Activated naive CD8-positive, alpha-beta T cell treated with anti-CD3 and anti-CD28 coated beads, Interleukin-2, amount 50 U/mL, for 24 hours (primary cell): ENCODE results near the gene OSBPL6.

Experiments used
- ATAC-seq: fragments of 150-1000 bp; cut with Tn5 transposase; one replicate; pipeline ENCODE4 v1.10.0; 2021
- DNase-seq: peaks from one replicate; pipeline ENCODE4 v3.0.0; 2021
- H3K27ac Mint-ChIP-seq: one replicate; pipeline ENCODE4 v1.8.0; 2021; ENCODE audit warnings: mild to moderate bottlenecking, mixed read lengths
- H3K27me3 Mint-ChIP-seq: one replicate; pipeline ENCODE4 v1.8.0; 2021; ENCODE audit warnings: mixed read lengths
- H3K36me3 Mint-ChIP-seq: one replicate; pipeline ENCODE4 v1.8.0; 2021; ENCODE audit warnings: low read depth, mixed read lengths
- H3K4me1 Mint-ChIP-seq: one replicate; pipeline ENCODE4 v1.8.0; 2021; ENCODE audit warnings: mixed read lengths
- H3K4me3 Mint-ChIP-seq: one replicate; pipeline ENCODE4 v1.8.0; 2021; ENCODE audit warnings: mild to moderate bottlenecking, moderate library complexity, mixed read lengths
- H3K9me3 Mint-ChIP-seq: one replicate; pipeline ENCODE4 v1.8.0; 2021; ENCODE audit warnings: mixed read lengths

The OSBPL6 gene

DNA sequence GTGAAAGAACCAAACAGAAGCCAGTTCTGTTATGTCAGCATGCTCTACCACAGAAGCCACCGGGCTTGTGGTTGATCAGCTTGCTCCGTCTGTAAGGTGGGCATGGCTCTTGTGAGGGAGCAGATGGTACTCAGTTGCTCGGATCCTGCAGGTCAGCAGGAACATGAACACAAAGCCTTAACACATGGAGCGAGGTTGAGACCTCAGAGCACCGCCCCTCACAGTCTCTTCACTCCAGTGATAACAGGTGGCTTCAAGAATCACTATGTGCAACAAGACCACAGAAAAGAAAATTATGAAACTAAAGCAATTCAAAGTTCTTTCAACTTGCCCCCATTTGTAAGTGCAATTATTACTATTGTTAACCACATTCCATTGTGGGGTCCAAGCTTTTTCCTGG is 72.1 kb downstream of the OSBPL6 start:
- Mint-ChIP-seq H3K9me3 (no peaks in the 10 kb centered on the region), H3K4me1 (no peaks in the 10 kb centered on the region), H3K27ac (no peak overlapping the region), H3K36me3 (no peaks in the 10 kb centered on the region), H3K4me3 (no peak overlapping the region), H3K27me3 (no peaks in the 10 kb centered on the region)
- ATAC-seq (no peak), DNase-seq (no peak)

DNA sequence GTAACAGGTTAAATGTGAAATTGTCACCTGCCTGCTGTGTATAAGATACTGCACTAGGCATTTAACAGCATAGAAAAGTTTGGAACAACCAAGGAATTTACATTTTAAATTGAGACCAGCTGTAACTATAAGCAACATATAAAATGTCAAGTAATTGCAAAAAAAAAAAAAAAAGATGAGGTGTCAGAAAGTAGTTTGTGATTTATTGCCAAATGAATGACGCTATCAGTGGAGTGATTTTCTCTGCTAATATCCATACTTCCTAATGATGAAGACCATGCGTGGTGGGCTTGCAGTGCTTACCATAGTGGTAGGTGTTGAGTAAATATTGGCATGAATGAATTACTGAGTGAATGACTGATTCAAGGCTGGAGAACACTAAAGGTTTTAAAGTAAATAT is 73.3 kb downstream of the OSBPL6 start:
- Mint-ChIP-seq H3K27ac (no peak overlapping the region), H3K4me3 (no peak overlapping the region), H3K36me3 (no peaks in the 10 kb centered on the region), H3K9me3 (no peaks in the 10 kb centered on the region), H3K4me1 (no peaks in the 10 kb centered on the region), H3K27me3 (no peaks in the 10 kb centered on the region)
- ATAC-seq (no peak), DNase-seq (no peak)

DNA sequence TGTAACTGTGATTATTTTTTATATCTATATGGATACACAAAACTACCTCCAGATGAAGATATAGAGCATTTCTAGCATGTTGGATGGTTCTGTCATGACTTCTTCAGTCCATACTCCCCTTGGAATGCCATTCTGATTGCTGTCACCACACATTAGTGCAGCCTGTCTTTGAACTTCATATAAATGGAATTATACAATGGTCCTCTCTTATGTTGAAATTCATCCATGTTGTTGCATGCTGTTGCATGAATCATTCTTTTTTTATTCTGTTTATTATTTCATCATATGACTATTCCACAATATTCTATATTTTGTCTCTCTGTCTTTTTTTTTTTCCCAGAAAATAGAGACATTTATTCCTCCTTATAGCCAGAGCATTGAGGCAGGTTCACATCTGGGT is 74.1 kb downstream of the OSBPL6 start:
- ATAC-seq: no peak
- no peak for DNase-seq
- H3K4me3 Mint-ChIP-seq: no peak overlapping the region

DNA sequence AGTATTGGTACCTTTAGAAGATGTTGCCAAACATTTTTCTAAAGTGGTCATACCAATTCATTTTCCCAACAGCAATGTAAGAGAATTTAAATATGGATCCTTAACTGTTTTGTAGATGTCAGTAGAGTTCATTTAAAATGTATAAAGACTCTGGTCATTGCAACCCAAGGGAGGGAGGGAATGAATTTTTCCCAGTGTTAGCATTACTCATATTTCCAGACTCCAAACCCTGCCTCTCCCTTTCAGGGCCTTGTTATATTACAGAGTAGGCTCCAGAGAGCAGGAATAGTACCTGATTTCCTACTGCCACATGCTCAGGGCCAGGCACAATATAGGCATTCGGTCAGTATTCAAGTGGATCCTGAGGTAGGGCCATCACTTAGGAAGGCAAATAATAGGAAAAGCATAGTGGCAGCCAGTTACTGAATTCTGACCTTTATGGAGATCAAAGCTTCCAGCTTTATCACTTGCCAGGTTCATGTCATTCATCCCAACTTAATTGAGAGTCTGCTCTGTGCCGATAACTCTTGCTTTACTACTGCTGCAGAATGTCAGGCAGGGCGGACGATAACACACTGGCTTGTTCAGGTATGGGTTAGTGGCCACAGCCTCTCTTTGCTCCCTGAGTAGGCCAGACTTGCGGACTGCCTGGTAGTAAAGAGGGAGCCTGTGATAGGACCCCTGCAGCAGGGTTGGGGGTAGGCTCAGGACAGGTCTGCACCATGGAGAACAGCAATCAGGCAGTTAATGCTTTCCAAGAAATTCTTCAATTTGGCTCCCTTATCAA is 75.3 kb downstream of the OSBPL6 start:
- ATAC-seq (no peak), DNase-seq (no peak)
- H3K27ac Mint-ChIP-seq: no peak overlapping the region
- H3K9me3 Mint-ChIP-seq: no peaks in the 10 kb centered on the region
- no peak overlapping the region for H3K4me3 Mint-ChIP-seq
- no peaks in the 10 kb centered on the region for H3K27me3 Mint-ChIP-seq
- no peaks in the 10 kb centered on the region for H3K36me3 Mint-ChIP-seq
- no peaks in the 10 kb centered on the region for H3K4me1 Mint-ChIP-seq

More for the DNA sequence above, 74.1 kb downstream of the OSBPL6 start:
- H3K36me3 Mint-ChIP-seq: no peaks in the 10 kb centered on the region
- no peaks in the 10 kb centered on the region for H3K27me3 Mint-ChIP-seq
- no peak overlapping the region for H3K27ac Mint-ChIP-seq
- H3K4me1 Mint-ChIP-seq: no peaks in the 10 kb centered on the region
- no peaks in the 10 kb centered on the region for H3K9me3 Mint-ChIP-seq

DNA sequence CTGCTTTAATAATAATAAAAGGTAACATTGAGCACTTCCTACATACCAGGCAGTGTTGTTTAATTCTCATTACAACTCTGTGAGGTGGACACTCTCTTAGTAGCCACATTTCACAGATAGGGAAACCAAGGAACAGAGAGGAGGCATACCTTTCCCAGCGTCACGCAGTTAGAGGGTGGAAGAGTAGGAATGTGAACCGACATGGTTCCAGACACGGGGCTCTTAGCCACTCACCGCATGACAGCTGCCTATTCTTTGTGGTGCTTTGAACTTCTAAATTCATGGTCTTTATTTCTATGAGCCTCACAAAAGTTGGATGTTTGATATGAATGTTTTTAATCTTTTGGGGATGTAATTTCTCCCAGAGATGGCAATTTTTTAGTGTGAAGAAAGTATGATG is 76.0 kb downstream of the OSBPL6 start:
- no peak for DNase-seq
- ATAC-seq: no peak

DNA sequence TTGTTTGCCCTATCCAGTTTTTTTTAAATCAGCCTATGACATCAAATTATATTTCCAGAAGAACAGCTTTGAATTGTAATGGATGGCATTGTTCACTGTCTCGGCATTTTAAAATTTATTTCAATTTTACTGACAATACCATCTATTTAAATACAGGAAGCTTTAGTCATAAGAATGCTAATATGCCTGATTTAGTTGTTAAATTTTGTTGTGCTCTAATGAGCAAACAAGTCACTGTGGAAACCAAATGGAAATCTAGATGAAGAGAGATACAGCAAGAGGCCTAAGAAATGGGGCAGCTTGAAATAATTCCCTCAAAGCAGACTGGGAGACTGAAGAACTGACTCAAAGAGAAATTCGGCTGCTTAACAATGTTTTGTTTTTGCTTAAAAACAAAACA is 76.8 kb downstream of the OSBPL6 start:
- H3K27me3 Mint-ChIP-seq: peaks cover 3% of the 10 kb centered on the region

More for the DNA sequence above, 76.0 kb downstream of the OSBPL6 start:
- H3K36me3 Mint-ChIP-seq: no peaks in the 10 kb centered on the region
- no peak overlapping the region for H3K4me3 Mint-ChIP-seq
- peaks cover 3% of the 10 kb centered on the region for H3K27me3 Mint-ChIP-seq
- no peaks in the 10 kb centered on the region for H3K4me1 Mint-ChIP-seq
- H3K27ac Mint-ChIP-seq: no peak overlapping the region
- H3K9me3 Mint-ChIP-seq: no peaks in the 10 kb centered on the region

DNA sequence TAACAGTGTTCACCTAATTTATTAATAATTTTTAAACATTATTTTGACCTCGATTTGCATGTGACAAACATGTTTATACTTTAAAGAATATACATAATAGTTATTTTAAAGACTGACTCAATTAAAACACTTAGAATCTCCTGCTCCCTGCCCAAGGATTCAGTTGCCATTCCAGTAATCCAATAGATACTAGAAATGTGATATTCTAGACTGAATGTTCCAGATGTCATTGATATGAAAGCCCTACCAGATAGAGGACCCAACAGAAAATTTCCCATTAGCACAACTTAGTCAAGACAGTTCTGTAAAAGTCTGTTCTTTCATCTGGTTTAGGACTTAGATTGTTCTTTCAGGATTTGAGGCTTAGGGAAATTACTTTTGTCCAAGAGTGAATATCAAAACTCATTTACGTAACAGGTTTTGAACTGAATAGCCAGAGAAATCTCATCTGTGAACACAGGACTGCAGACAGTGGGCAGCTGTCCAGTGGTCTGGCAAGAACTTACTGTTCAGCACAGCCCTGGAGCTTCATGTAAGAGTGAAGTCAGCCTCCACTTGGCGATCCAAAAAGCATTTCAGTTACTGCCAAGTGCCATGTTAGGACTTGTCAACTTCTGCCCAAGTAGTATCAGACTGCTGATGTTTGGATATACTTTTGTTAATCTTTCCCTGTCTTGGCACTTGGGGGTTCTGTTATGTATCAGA is 77.5 kb downstream of the OSBPL6 start:
- H3K27ac Mint-ChIP-seq: no peak overlapping the region
- H3K9me3 Mint-ChIP-seq: no peaks in the 10 kb centered on the region
- DNase-seq (no peak), ATAC-seq (no peak)
- H3K4me1 Mint-ChIP-seq: no peaks in the 10 kb centered on the region
- H3K4me3 Mint-ChIP-seq: no peak overlapping the region
- H3K36me3 Mint-ChIP-seq: no peaks in the 10 kb centered on the region
- H3K27me3 Mint-ChIP-seq: peaks cover 3% of the 10 kb centered on the region

More for the DNA sequence above, 76.8 kb downstream of the OSBPL6 start:
- Mint-ChIP-seq H3K36me3 (no peaks in the 10 kb centered on the region), H3K9me3 (no peaks in the 10 kb centered on the region), H3K4me3 (no peak overlapping the region), H3K4me1 (no peaks in the 10 kb centered on the region), H3K27ac (no peak overlapping the region)
- no peak for ATAC-seq
- no peak for DNase-seq

DNA sequence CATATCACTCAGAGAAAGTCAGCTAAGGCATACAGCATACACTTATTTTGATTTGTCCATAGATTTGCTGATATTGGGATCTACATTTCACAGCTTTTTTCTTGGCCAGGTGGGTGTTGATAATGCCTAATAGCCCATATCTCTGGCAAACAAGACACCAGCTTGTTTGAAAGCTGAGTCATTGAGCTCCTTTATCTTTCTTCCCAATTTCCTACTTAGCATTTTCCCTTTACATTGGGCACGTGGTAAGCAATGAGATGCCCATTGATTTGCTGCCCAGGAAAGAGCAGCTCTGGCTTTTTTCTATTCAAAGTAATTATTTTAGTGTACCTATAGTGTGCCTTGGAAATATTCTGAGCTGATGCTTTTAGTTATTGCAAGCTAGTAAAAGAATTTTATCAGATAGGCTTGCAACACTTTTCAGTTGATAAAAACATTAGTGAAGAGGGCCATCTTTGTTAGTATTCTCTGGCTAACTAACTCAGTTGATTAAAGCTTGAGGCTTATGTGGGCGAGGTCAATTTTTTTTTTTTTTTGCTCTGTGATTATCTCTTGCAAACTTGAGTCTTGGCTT is 79.6 kb downstream of the OSBPL6 start:
- Mint-ChIP-seq H3K9me3 (no peaks in the 10 kb centered on the region), H3K36me3 (no peaks in the 10 kb centered on the region), H3K27ac (no peak overlapping the region), H3K27me3 (peaks cover 9% of the 10 kb centered on the region), H3K4me3 (no peak overlapping the region), H3K4me1 (no peaks in the 10 kb centered on the region)
- DNase-seq (no peak), ATAC-seq (no peak)

DNA sequence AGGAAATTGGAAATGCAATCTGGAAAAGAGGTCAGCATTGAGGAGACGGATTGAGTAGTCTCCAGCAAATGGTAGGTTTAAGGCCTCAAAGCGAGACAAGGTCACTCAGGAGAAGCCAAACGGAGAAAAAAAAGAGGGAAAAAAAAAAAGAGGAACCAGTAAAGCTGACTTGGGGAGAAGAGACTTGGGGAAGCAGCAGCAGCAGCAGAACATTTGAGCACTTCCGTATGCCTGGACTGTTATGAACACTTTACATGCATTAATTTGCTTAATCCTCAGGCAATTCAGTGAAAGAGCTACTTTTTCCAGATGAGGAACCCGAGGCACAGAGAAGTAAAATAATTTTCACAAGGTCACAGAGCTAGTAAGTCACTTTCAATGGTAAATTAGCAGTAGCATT is 81.3 kb downstream of the OSBPL6 start:
- ATAC-seq: no peak
- Mint-ChIP-seq H3K27me3 (peaks cover 12% of the 10 kb centered on the region), H3K36me3 (no peaks in the 10 kb centered on the region), H3K4me3 (no peak overlapping the region), H3K4me1 (no peaks in the 10 kb centered on the region), H3K27ac (no peak overlapping the region), H3K9me3 (no peaks in the 10 kb centered on the region)
- no peak for DNase-seq

DNA sequence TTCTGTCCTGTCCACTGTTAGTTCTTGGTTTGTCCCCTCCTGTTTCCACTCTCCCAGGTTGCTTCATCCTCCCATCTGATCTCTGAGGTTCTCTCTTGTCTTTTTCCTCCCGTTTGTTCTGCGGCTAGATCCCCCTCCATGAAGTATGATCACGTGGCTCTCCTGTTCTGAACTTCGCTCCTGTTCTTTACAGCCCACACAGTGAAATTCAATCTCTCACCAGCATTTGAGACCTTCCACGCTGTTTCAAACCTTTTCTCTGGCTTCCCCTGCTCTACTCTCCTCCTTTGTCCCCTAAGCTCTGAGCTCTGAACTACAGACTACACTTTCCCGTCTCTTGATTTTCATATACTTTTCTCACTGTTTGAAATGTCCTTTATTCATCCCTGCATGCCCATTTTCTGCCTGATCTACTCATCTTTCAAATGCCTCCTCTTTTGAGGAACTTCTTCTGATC is 83.5 kb downstream of the OSBPL6 start:
- H3K27ac Mint-ChIP-seq: no peak overlapping the region
- H3K27me3 Mint-ChIP-seq: peaks cover 12% of the 10 kb centered on the region
- ATAC-seq (no peak), DNase-seq (no peak)
- no peaks in the 10 kb centered on the region for H3K36me3 Mint-ChIP-seq
- no peak overlapping the region for H3K4me3 Mint-ChIP-seq
- H3K9me3 Mint-ChIP-seq: no peaks in the 10 kb centered on the region
- H3K4me1 Mint-ChIP-seq: no peaks in the 10 kb centered on the region

DNA sequence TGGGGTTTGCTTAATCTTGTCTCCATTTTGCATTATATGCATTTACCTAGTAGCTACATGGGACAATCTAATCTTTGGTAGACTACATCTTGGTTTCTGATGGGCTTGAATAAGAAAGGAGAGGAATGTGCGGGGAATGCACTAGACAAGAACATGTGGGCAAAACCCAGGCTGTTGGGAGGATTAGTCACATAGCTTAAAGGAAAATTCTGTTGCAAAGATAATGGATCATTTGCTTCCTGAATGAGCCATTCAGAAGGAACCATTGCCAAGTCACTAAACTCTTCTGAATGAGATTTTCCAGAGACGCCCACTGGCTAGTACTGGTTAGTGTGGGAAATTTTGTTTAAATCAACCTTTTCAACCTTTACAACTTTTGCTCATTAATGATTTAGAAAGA is 84.8 kb downstream of the OSBPL6 start:
- Mint-ChIP-seq H3K4me1 (no peaks in the 10 kb centered on the region), H3K4me3 (no peak overlapping the region), H3K9me3 (no peaks in the 10 kb centered on the region), H3K27me3 (peaks cover 12% of the 10 kb centered on the region), H3K27ac (no peak overlapping the region), H3K36me3 (no peaks in the 10 kb centered on the region)
- DNase-seq (no peak), ATAC-seq (no peak)

DNA sequence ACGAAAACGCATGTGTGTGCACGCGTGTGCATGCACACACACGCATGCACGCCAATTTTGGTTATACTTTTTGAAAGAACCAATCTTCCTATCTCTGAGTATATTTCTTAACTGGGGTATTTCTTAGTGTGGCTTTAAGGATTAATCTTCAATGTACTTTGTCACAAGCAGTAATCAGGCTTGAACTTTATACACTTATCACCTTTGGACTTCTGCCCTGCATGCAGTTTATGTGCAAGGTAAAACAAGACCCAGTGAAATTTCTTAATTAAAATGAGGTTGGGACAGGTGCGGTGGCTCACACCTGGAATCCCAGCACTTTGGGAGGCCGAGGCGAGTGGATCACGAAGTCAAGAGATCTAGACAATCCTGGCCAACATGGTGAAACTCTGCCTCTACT is 85.3 kb downstream of the OSBPL6 start:
- no peak for DNase-seq
- ATAC-seq: no peak
- Mint-ChIP-seq H3K4me3 (no peak overlapping the region), H3K9me3 (no peaks in the 10 kb centered on the region), H3K4me1 (peaks cover 2% of the 10 kb centered on the region), H3K36me3 (no peaks in the 10 kb centered on the region), H3K27ac (no peak overlapping the region), H3K27me3 (peaks cover 12% of the 10 kb centered on the region)

DNA sequence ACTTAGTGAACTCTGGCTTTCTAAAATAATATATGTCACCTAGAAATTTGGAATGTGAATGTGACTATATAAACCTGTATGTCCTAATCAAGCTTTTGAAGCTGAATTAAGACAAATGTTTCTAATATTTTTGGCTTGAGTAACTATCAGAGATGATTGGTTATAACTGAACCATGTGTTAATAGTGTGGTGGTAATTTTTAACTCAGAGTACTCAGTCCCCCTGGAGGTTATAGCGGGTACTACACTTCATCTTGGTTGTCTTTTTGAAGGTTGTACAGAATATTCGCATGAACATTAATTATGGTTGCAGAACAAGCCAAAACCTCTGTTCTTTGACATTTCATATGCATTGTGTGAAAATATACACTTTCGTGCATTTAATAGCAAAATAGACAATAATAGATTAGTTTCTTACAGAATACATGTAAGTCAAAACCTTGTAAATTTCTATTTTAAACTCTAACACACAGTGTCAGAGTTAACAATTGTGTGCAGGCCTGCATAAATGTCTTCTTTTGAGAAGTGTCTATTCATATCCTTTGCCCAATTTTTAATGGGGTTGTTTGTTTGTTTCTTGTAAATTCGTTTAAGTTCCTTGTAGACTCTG is 86.0 kb downstream of the OSBPL6 start:
- DNase-seq (peak; percentile 38), ATAC-seq (peak; percentile 59)
- H3K27me3 Mint-ChIP-seq: peaks cover 9% of the 10 kb centered on the region
- H3K4me3 Mint-ChIP-seq: no peak overlapping the region
- H3K9me3 Mint-ChIP-seq: no peaks in the 10 kb centered on the region
- peaks cover 2% of the 10 kb centered on the region for H3K4me1 Mint-ChIP-seq
- H3K27ac Mint-ChIP-seq: no peak overlapping the region
- no peaks in the 10 kb centered on the region for H3K36me3 Mint-ChIP-seq

DNA sequence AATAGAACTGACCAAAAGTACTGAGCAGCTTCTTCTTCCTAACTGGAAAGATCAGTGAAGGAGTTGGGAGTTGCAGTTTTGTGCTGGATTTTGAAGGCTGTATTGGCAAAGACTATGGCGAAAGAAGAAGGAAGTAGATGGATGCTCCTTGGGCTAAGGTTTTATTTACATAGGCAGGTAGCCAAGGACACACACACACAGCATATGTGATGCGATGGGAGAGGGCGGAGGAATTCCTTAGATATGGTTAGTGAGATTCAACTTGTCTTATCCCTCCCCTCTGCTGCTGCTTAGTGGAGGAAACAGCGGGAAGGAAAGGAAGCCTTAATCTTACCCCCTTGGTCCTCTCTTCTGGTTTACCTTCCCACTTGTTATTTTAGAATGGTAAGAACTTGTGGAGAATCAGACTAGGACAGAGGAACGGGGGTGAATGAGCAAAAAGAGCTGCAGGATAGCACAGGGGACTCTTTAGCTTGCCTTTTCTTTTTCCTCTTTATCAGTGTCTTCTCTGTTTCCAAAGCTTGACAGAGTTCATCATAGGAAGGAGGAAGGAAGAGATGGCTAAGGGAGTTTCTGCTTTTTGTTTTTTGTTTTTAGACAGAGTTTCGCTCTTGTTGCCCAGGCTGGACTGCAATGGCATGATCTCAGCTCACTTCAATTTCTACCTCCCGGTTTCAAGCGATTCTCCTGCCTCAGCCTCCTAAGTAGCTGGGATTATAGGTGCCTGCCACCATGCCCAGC is 87.9 kb downstream of the OSBPL6 start:
- no peak for DNase-seq
- no peak overlapping the region for H3K27ac Mint-ChIP-seq
- no peaks in the 10 kb centered on the region for H3K36me3 Mint-ChIP-seq
- H3K4me3 Mint-ChIP-seq: no peak overlapping the region
- no peak for ATAC-seq
- no peaks in the 10 kb centered on the region for H3K9me3 Mint-ChIP-seq
- peaks cover 9% of the 10 kb centered on the region for H3K27me3 Mint-ChIP-seq
- H3K4me1 Mint-ChIP-seq: peaks cover 2% of the 10 kb centered on the region
